Measurements from ENCODE around the gene GCM1.

Gene GCM1

GRCh38 chr6:53100561-53100960 lies 48.1 kb downstream of the GCM1 start:
- H3K4me3 ChIP-seq (ENCODE audit: low read depth, low read length) = no peak overlapping the region
- no peaks in the 10 kb centered on the region for H3K4me1 ChIP-seq (ENCODE audit: control insufficient read depth, insufficient read depth, low read length)
- H3K36me3 ChIP-seq (ENCODE audit: control insufficient read depth in 2 of 2, insufficient read depth in 1 of 2, low read length in 2 of 2) = peaks cover 42 to 67% of the 10 kb centered on the region in 2 experiments
- ChIA-PET POLR2A (no interaction called here), CTCF (interaction anchor here (0.6 kb wide), 2 partner anchors 163 to 286 kb away, joined by 3 to 4 read pairs; no protein-coding TSS in a partner anchor)
- H3K27ac ChIP-seq (ENCODE audit: extremely low read depth, low read depth, low read length) = no peak overlapping the region
- no peaks in the 10 kb centered on the region for H3K9me3 ChIP-seq (ENCODE audit: control insufficient read depth, insufficient read depth, low read depth, low read length)
- no peak for TF ChIP-seq ZNF174 (tag by site-specific recombination; IDR thresholded peaks at IDR 0.05)
- TF ChIP-seq ZNF560 (tag by site-specific recombination; IDR thresholded peaks at IDR 0.05; ENCODE audit: borderline replicate concordance) = no peak
- no peak for TF ChIP-seq ZNF23 (tag by site-specific recombination; IDR thresholded peaks at IDR 0.05; ENCODE audit: borderline replicate concordance)
- TF ChIP-seq ZNF18 (tag by site-specific recombination; IDR thresholded peaks at IDR 0.05) = no peak
- TF ChIP-seq SP2 (tag by site-specific recombination; IDR thresholded peaks at IDR 0.05) = no peak
- TF ChIP-seq ZNF792 (tag by site-specific recombination; IDR thresholded peaks at IDR 0.05) = no peak
- TF ChIP-seq ZNF202 (tag by site-specific recombination; IDR thresholded peaks at IDR 0.05; ENCODE audit: borderline replicate concordance) = no peak
- no peak for TF ChIP-seq ZNF37A (tag by site-specific recombination; IDR thresholded peaks at IDR 0.05)
- TF ChIP-seq KLF8 (tag by site-specific recombination; IDR thresholded peaks at IDR 0.05) = no peak

- Histone ChIP-seq H3K9me3 (ENCODE audit: control insufficient read depth, insufficient read depth, low read depth, low read length) (no peaks in the 10 kb centered on the region), H3K27ac (ENCODE audit: extremely low read depth, low read depth, low read length) (no peak overlapping the region), H3K4me3 (ENCODE audit: low read depth, low read length) (no peak overlapping the region), H3K4me1 (ENCODE audit: control insufficient read depth, insufficient read depth, low read length) (no peaks in the 10 kb centered on the region), H3K36me3 (ENCODE audit: control insufficient read depth in 2 of 2, insufficient read depth in 1 of 2, low read length in 2 of 2) (peaks cover 81 to 88% of the 10 kb centered on the region in 2 experiments)
- CTCF ChIA-PET = interaction anchor here (0.8 to 1.3 kb wide), 3 partner anchors 44 to 390 kb away, joined by 3 to 4 read pairs (median 3); no protein-coding TSS in a partner anchor
- POLR2A ChIA-PET = no interaction called here
- no peak for TF ChIP-seq GLI2 (tag by site-specific recombination; IDR thresholded peaks at IDR 0.05; ENCODE audit: borderline replicate concordance, low read depth)
- no peak for TF ChIP-seq ZNF280D (tag by site-specific recombination; IDR thresholded peaks at IDR 0.05)
- TF ChIP-seq KLF10 (tag by site-specific recombination; IDR thresholded peaks at IDR 0.05) = no peak
- TF ChIP-seq ZSCAN16 (tag by site-specific recombination; IDR thresholded peaks at IDR 0.05) = no peak
Observed at GRCh38 chr6:53095716-53096115, 52.9 kb downstream of the GCM1 start.

- Histone ChIP-seq H3K9me3 (ENCODE audit: control insufficient read depth, insufficient read depth, low read depth, low read length) (no peaks in the 10 kb centered on the region), H3K36me3 (ENCODE audit: control insufficient read depth in 2 of 2, insufficient read depth in 1 of 2, low read length in 2 of 2) (peaks cover 85 to 91% of the 10 kb centered on the region in 2 experiments), H3K4me1 (ENCODE audit: control insufficient read depth, insufficient read depth, low read length) (no peaks in the 10 kb centered on the region), H3K27ac (ENCODE audit: extremely low read depth, low read depth, low read length) (no peak overlapping the region), H3K4me3 (ENCODE audit: low read depth, low read length) (no peak overlapping the region)
- TF ChIP-seq ZNF677 (tag by site-specific recombination; IDR thresholded peaks at IDR 0.05) (no peak), HOXD13 (CRISPR knock-in tag; IDR thresholded peaks at IDR 0.05; ENCODE audit: borderline replicate concordance) (no peak), ZFHX2 (tag by site-specific recombination; conservative IDR thresholded peaks at IDR 0.05) (no peak), OVOL3 (tag by site-specific recombination; IDR thresholded peaks at IDR 0.05) (no peak), ZNF121 (tag by site-specific recombination; IDR thresholded peaks at IDR 0.05) (no peak), ZNF768 (tag by site-specific recombination; IDR thresholded peaks at IDR 0.05) (no peak), KLF7 (tag by site-specific recombination; IDR thresholded peaks at IDR 0.05; ENCODE audit: borderline replicate concordance) (no peak), ZFP69B (tag by site-specific recombination; IDR thresholded peaks at IDR 0.05) (no peak), ZNF792 (tag by site-specific recombination; IDR thresholded peaks at IDR 0.05) (no peak)
- CTCF ChIA-PET = interaction anchor here (0.6 to 1.3 kb wide), 4 partner anchors 24 to 1558 kb away, joined by 3 to 4 read pairs (median 3); no protein-coding TSS in a partner anchor
- POLR2A ChIA-PET = no interaction called here
Observed at GRCh38 chr6:53095270-53095669, 53.4 kb downstream of the GCM1 start.

Measured in HEK293 (cell line).